H9 (cell line): ENCODE measurements around the gene CSMD2. TPM values are rescaled to one million over a fixed set of nuclear protein-coding genes. Genes with fewer than 3 reads are reported as not detected.

Source experiments
- DNase-seq: peaks from one replicate; pipeline ENCODE4 v3.0.0-alpha.2; 2017
- H2AFZ ChIP-seq: one replicate; pipeline ENCODE4 v1.6.1; 2013; ENCODE audit warnings: mild to moderate bottlenecking, low read length, control low read depth, moderate library complexity
- H2AK5ac ChIP-seq: 2 replicates; pipeline ENCODE4 v1.6.1; 2013; ENCODE audit warnings: low read length, control low read depth, mixed read lengths; ENCODE audit not compliant: insufficient read length
- H2BK120ac ChIP-seq: one replicate; pipeline ENCODE4 v1.6.1; 2013; ENCODE audit warnings: low read depth, mild to moderate bottlenecking, low read length, control low read depth, inconsistent platforms; ENCODE audit not compliant: poor library complexity, severe bottlenecking
- H2BK12ac ChIP-seq: 2 replicates; pipeline ENCODE4 v1.6.1; 2013; ENCODE audit warnings: low read length, control low read depth, mixed read lengths, low read depth; ENCODE audit not compliant: insufficient read length
- H2BK15ac ChIP-seq: 2 replicates; pipeline ENCODE4 v1.6.1; 2013; ENCODE audit warnings: low read depth, low read length, control low read depth
- H2BK20ac ChIP-seq: one replicate; pipeline ENCODE4 v1.6.1; 2013; ENCODE audit warnings: low read depth, mild to moderate bottlenecking, low read length, control low read depth, inconsistent platforms; ENCODE audit not compliant: poor library complexity, severe bottlenecking
- H2BK5ac ChIP-seq: 2 replicates; pipeline ENCODE4 v1.6.1; 2013; ENCODE audit warnings: low read length, control low read depth, mixed read lengths; ENCODE audit not compliant: insufficient read length
- H3K14ac ChIP-seq: 2 replicates; pipeline ENCODE4 v1.6.1; 2013; ENCODE audit warnings: low read length, control low read depth; ENCODE audit not compliant: insufficient read depth
- H3K18ac ChIP-seq: 2 replicates; pipeline ENCODE4 v1.6.1; 2013; ENCODE audit warnings: low read depth, mild to moderate bottlenecking, mixed read lengths, low read length, control low read depth; ENCODE audit not compliant: insufficient read length
- H3K23ac ChIP-seq: 2 replicates; pipeline ENCODE4 v1.6.1; 2013; ENCODE audit warnings: low read length, control low read depth, mixed read lengths, low read depth; ENCODE audit not compliant: insufficient read length
- H3K23me2 ChIP-seq: 2 replicates; pipeline ENCODE4 v1.6.1; 2013; ENCODE audit warnings: low read depth, mild to moderate bottlenecking, mixed read lengths, low read length, control low read depth; ENCODE audit not compliant: insufficient read length, poor library complexity, severe bottlenecking
- H3K27ac ChIP-seq: 2 replicates; pipeline ENCODE4 v1.5.1; 2013; ENCODE audit warnings: low read length, control low read depth, mixed read lengths, low read depth; ENCODE audit not compliant: insufficient read length
- H3K27me3 ChIP-seq: 2 replicates; pipeline ENCODE4 v1.6.1; 2013; ENCODE audit warnings: low read length, control low read depth, inconsistent platforms; ENCODE audit not compliant: insufficient read depth
- H3K4ac ChIP-seq: 2 replicates; pipeline ENCODE4 v1.6.1; 2013; ENCODE audit warnings: low read depth, mild to moderate bottlenecking, control low read depth, inconsistent platforms, low read length, moderate library complexity
- H3K4me1 ChIP-seq: 2 replicates; pipeline ENCODE4 v1.6.1; 2013; ENCODE audit warnings: low read length, control low read depth, inconsistent platforms; ENCODE audit not compliant: insufficient read depth
- H3K4me2 ChIP-seq: 2 replicates; pipeline ENCODE4 v1.6.1; 2013; ENCODE audit warnings: low read length, control low read depth, mixed read lengths; ENCODE audit not compliant: insufficient read length, insufficient read depth
- H3K56ac ChIP-seq: 2 replicates; pipeline ENCODE4 v1.6.1; 2013; ENCODE audit warnings: low read depth, mild to moderate bottlenecking, mixed read lengths, low read length, control low read depth; ENCODE audit not compliant: insufficient read length
- H3K79me1 ChIP-seq: 2 replicates; pipeline ENCODE4 v1.6.1; 2013; ENCODE audit warnings: low read depth, mild to moderate bottlenecking, moderate library complexity, low read length, control low read depth, inconsistent platforms; ENCODE audit not compliant: insufficient read depth, poor library complexity, severe bottlenecking
- H3K79me2 ChIP-seq: 2 replicates; pipeline ENCODE4 v1.6.1; 2013; ENCODE audit warnings: low read length, control low read depth, inconsistent platforms; ENCODE audit not compliant: insufficient read depth
- H3K9ac ChIP-seq: 2 replicates; pipeline ENCODE4 v1.6.1; 2013; ENCODE audit warnings: low read length, control low read depth, mixed read lengths; ENCODE audit not compliant: insufficient read length; ENCODE audit errors: extremely low read depth
- H3K9me3 ChIP-seq: one replicate; pipeline ENCODE4 v1.6.1; 2013; ENCODE audit warnings: low read depth, low read length, inconsistent platforms; ENCODE audit not compliant: control insufficient read depth
- H3T11ph ChIP-seq: one replicate; pipeline ENCODE4 v1.6.1; 2013; ENCODE audit warnings: mild to moderate bottlenecking, low read length, control low read depth, inconsistent platforms
- H4K20me1 ChIP-seq: one replicate; pipeline ENCODE4 v1.6.1; 2013; ENCODE audit not compliant: control insufficient read depth, insufficient read length, insufficient read depth
- H4K5ac ChIP-seq: 2 replicates; pipeline ENCODE4 v1.6.1; 2013; ENCODE audit warnings: low read depth, mild to moderate bottlenecking, mixed read lengths, low read length, control low read depth; ENCODE audit not compliant: insufficient read length
- H4K8ac ChIP-seq: replicated peaks from 2 replicates; pipeline ENCODE4 v1.6.1; 2013; ENCODE audit warnings: low read length, control low read depth, mixed read lengths, low read depth; ENCODE audit not compliant: insufficient read length
- H4K91ac ChIP-seq: 2 replicates; pipeline ENCODE4 v1.6.1; 2013; ENCODE audit warnings: low read depth, mild to moderate bottlenecking, moderate library complexity, mixed read lengths, low read length, control low read depth; ENCODE audit not compliant: insufficient read length
- H3K27ac Mint-ChIP-seq, 3 experiments: 2 replicates in 2 of 3; 3 replicates in 1 of 3; pipeline ENCODE4 v1.8.0; 2020 to 2021; ENCODE audit warnings: mixed read lengths in 3 of 3, mild to moderate bottlenecking in 1 of 3, moderate library complexity in 1 of 3
- H3K27me3 Mint-ChIP-seq: 2 replicates; pipeline ENCODE4 v1.8.0; 2021; ENCODE audit warnings: low read depth, mild to moderate bottlenecking, moderate library complexity, mixed read lengths
- H3K36me3 Mint-ChIP-seq, 3 experiments: 2 replicates in 2 of 3; 3 replicates in 1 of 3; pipeline ENCODE4 v1.8.0; 2020 to 2021; ENCODE audit warnings: low read depth in 3 of 3, mixed read lengths in 3 of 3; ENCODE audit not compliant: insufficient read depth in 1 of 3
- H3K4me1 Mint-ChIP-seq, 2 experiments: 2 replicates each; pipeline ENCODE4 v1.8.0; 2020; ENCODE audit warnings: mixed read lengths in 2 of 2
- H3K4me3 Mint-ChIP-seq, 2 experiments: 2 replicates in 1 of 2; 3 replicates in 1 of 2; pipeline ENCODE4 v1.8.0; 2020 to 2021; ENCODE audit warnings: mild to moderate bottlenecking in 2 of 2, mixed read lengths in 2 of 2, moderate library complexity in 1 of 2
- H3K9me3 Mint-ChIP-seq, 2 experiments: 2 replicates in 1 of 2; 3 replicates in 1 of 2; pipeline ENCODE4 v1.8.0; 2020; ENCODE audit warnings: mild to moderate bottlenecking in 2 of 2, mixed read lengths in 2 of 2, moderate library complexity in 1 of 2
- WGBS: extraction: QIAGEN DNeasy Blood & Tissue Kit; methylation state at CpG from one replicate; pipeline ENCODE4 v1.1.7; 2013; ENCODE audit warnings: missing lambda C conversion rate, low lambda C conversion rate, mixed read lengths; ENCODE audit not compliant: insufficient read length; ENCODE audit errors: extremely low coverage; 5-methylcytosine and 5-hydroxymethylcytosine counted together
- total RNA-seq: library from RNA; stranded (reverse); gene quantifications from 2 replicates; pipeline ENCODE4 v1.2.1, GENCODE V29; 2021
- TF ChIP-seq, protein P1 (sequence below): fragments of 200-600 bp; sonication (generic); conservative IDR thresholded peaks from 3 replicates; pipeline ENCODE4 v1.8.0; 2021; ENCODE audit warnings: antibody characterized with exemption, mild to moderate bottlenecking

The CSMD2 gene
- total RNA-seq, 1 experiment from 2014 or later = 6.4 TPM

DNA sequence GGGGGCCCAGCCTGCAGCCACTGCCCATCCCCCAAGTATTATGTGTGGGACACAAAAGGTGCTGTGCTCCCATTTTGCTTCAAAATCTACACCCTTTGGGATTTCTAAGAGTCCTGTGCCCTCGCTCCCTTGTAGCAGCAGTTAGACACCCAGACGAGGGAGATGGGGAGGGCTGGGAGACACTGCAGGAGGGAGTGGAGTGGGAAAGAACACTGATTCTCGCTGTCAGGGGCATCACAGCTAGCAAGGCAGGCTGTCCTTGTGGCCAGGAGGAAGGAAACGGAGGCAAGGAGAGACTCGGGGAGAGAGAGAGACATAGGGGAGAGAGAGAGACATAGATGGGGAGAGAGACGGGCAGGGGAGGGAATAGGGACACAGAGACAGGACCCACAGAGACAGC lies 38.5 kb downstream of the CSMD2 start:
- H2AK5ac ChIP-seq = no peak overlapping the region
- no peak overlapping the region for H2BK120ac ChIP-seq
- no peaks in the 10 kb centered on the region; the same call in 1 of the 2 replicates for H3K79me2 ChIP-seq
- H3K56ac ChIP-seq = no peak overlapping the region
- no peak overlapping the region for H4K91ac ChIP-seq
- no peak overlapping the region for H3K27ac ChIP-seq
- no peaks in the 10 kb centered on the region for H3K4me1 ChIP-seq
- no peak overlapping the region for H2BK5ac ChIP-seq
- no peak overlapping the region for H3K4me2 ChIP-seq
- H3K4ac ChIP-seq = no peak overlapping the region
- H4K5ac ChIP-seq = no peak overlapping the region
- H3K27me3 Mint-ChIP-seq = no peaks in the 10 kb centered on the region
- TF ChIP-seq, protein P1, sequence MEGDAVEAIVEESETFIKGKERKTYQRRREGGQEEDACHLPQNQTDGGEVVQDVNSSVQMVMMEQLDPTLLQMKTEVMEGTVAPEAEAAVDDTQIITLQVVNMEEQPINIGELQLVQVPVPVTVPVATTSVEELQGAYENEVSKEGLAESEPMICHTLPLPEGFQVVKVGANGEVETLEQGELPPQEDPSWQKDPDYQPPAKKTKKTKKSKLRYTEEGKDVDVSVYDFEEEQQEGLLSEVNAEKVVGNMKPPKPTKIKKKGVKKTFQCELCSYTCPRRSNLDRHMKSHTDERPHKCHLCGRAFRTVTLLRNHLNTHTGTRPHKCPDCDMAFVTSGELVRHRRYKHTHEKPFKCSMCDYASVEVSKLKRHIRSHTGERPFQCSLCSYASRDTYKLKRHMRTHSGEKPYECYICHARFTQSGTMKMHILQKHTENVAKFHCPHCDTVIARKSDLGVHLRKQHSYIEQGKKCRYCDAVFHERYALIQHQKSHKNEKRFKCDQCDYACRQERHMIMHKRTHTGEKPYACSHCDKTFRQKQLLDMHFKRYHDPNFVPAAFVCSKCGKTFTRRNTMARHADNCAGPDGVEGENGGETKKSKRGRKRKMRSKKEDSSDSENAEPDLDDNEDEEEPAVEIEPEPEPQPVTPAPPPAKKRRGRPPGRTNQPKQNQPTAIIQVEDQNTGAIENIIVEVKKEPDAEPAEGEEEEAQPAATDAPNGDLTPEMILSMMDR = no peak
- no peak overlapping the region for H2BK12ac ChIP-seq
- H3K9me3 ChIP-seq = no peaks in the 10 kb centered on the region
- H3K36me3 Mint-ChIP-seq = peaks cover 2 to 19% (median 17%) of the 10 kb centered on the region in 3 experiments; a peak in 6 of 7 replicates
- no peak overlapping the region for H2BK20ac ChIP-seq
- H3K27ac Mint-ChIP-seq = no peak overlapping the region; a peak in 1 of 7 replicates
- no peaks in the 10 kb centered on the region for H3K79me1 ChIP-seq
- no peak overlapping the region for H2AFZ ChIP-seq
- no peak for DNase-seq
- no peaks in the 10 kb centered on the region for H3K27me3 ChIP-seq
- H3K4me3 Mint-ChIP-seq = no peak overlapping the region
- no peak overlapping the region for H2BK15ac ChIP-seq
- H3K14ac ChIP-seq = no peak overlapping the region
- H3K9me3 Mint-ChIP-seq = no peaks in the 10 kb centered on the region
- H3K23me2 ChIP-seq = no peaks in the 10 kb centered on the region
- H3K23ac ChIP-seq = no peak overlapping the region
- H3K4me1 Mint-ChIP-seq = peaks cover 7 to 9% of the 10 kb centered on the region in 2 experiments
- WGBS = no CpG with 5 or more reads among the region's 6 CpGs
- H3K18ac ChIP-seq = no peak overlapping the region
- no peak overlapping the region for H4K8ac ChIP-seq
- no peaks in the 10 kb centered on the region for H4K20me1 ChIP-seq
- H3K9ac ChIP-seq = no peak overlapping the region
- H3T11ph ChIP-seq = no peak overlapping the region
